A673 (cell line): ENCODE measurements around the gene CDC123.

Experiments used
- CTCF ChIP-seq: fragments of 300-800, 200-600 bp; sonication (generic); conservative IDR thresholded peaks from 2 replicates; pipeline ENCODE4 v1.5.1; 2017; ENCODE audit warnings: low read depth, mild to moderate bottlenecking, antibody characterized with exemption, low read length, moderate library complexity, mixed read lengths
- EZH2 ChIP-seq: fragments of 200-600 bp; sonication (generic); IDR thresholded peaks from 2 replicates; pipeline ENCODE4 v1.6.1; 2017; ENCODE audit warnings: borderline replicate concordance, low read depth, mild to moderate bottlenecking, mixed read lengths, antibody characterized with exemption, low read length; ENCODE audit not compliant: poor library complexity, severe bottlenecking

GRCh38 chr10:12150163-12150562, 45.8 kb upstream of the CDC123 start:
- TF ChIP-seq CTCF = no peak
- no peak for TF ChIP-seq EZH2
